Measurements from ENCODE around the gene PADI1.

Gene PADI1, protein sequence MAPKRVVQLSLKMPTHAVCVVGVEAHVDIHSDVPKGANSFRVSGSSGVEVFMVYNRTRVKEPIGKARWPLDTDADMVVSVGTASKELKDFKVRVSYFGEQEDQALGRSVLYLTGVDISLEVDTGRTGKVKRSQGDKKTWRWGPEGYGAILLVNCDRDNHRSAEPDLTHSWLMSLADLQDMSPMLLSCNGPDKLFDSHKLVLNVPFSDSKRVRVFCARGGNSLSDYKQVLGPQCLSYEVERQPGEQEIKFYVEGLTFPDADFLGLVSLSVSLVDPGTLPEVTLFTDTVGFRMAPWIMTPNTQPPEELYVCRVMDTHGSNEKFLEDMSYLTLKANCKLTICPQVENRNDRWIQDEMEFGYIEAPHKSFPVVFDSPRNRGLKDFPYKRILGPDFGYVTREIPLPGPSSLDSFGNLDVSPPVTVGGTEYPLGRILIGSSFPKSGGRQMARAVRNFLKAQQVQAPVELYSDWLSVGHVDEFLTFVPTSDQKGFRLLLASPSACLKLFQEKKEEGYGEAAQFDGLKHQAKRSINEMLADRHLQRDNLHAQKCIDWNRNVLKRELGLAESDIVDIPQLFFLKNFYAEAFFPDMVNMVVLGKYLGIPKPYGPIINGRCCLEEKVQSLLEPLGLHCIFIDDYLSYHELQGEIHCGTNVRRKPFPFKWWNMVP

GRCh38 chr1:17204546-17205440 is at the start of gene PADI1:
Gene PADI1, plus strand, starts transcription at chr1:17205128. Its CDS starts 90 bp downstream, at chr1:17205218.
- Histone ChIP-seq H2AFZ (ENCODE audit: low read length, unreplicated experiment) (no peak within 1 kb of the TSS), H3K79me2 (ENCODE audit: control insufficient read depth, insufficient read depth, low read length, unreplicated experiment) (no peaks in the 10 kb centered on the region), H3K4me1 (ENCODE audit: control insufficient read depth, insufficient read depth, low read length, unreplicated experiment) (peaks cover 18% of the 10 kb centered on the region)

GRCh38 chr1:17155257-17155920 is 49.5 kb upstream of the PADI1 start:
- Histone ChIP-seq H3K79me2 (ENCODE audit: control insufficient read depth, insufficient read depth, low read length, unreplicated experiment) (no peaks in the 10 kb centered on the region), H2AFZ (ENCODE audit: low read length, unreplicated experiment) (no peak overlapping the region), H3K27me3 (ENCODE audit: insufficient read depth, low read length) (no peaks in the 10 kb centered on the region), H3K27ac (ENCODE audit: low read depth, low read length) (no peak overlapping the region), H3K4me3 (ENCODE audit: low read depth, low read length) (no peak overlapping the region), H3K4me1 (ENCODE audit: control insufficient read depth, insufficient read depth, low read length, unreplicated experiment) (no peaks in the 10 kb centered on the region), H3K36me3 (ENCODE audit: insufficient read depth, low read length) (no peaks in the 10 kb centered on the region)

More at GRCh38 chr1:17204546-17205440, at the start of gene PADI1:
- no peaks in the 10 kb centered on the region for H3K27me3 ChIP-seq (ENCODE audit: insufficient read depth, low read length)
- no peak within 1 kb of the TSS for H3K4me3 ChIP-seq (ENCODE audit: low read depth, low read length)
- H3K36me3 ChIP-seq (ENCODE audit: insufficient read depth, low read length) = no peaks in the 10 kb centered on the region
- H3K27ac ChIP-seq (ENCODE audit: low read depth, low read length) = no peak within 1 kb of the TSS

- Histone ChIP-seq H2AFZ (ENCODE audit: low read length, unreplicated experiment) (no peak overlapping the region), H3K36me3 (ENCODE audit: insufficient read depth, low read length) (no peaks in the 10 kb centered on the region), H3K27ac (ENCODE audit: low read depth, low read length) (no peak overlapping the region), H3K4me3 (ENCODE audit: low read depth, low read length) (no peak overlapping the region), H3K79me2 (ENCODE audit: control insufficient read depth, insufficient read depth, low read length, unreplicated experiment) (no peaks in the 10 kb centered on the region), H3K27me3 (ENCODE audit: insufficient read depth, low read length) (no peaks in the 10 kb centered on the region), H3K4me1 (ENCODE audit: control insufficient read depth, insufficient read depth, low read length, unreplicated experiment) (no peaks in the 10 kb centered on the region)
Observed at GRCh38 chr1:17156108-17156507, 48.8 kb upstream of the PADI1 start.

DNA sequence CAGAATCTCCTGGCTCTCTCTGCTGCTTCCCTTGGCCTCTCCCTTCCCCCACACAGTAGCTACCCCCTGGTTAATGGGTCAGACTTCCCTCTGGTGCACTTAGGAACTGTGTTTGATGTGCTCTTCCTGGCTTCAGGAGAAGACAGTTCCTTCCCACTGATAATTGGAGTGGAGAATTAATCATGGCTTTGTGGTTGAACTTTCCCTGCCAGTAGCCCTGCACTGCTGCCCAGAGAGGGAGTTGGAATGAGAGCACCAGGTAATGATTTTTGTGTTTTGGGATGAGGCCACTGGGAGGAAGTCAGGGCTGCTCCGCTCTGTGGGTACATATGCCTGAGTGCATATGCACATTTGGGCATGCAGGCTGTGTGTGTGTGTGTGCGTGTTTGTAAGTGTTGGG is 46.0 kb upstream of the PADI1 start:
- Histone ChIP-seq H3K27me3 (ENCODE audit: insufficient read depth, low read length) (no peaks in the 10 kb centered on the region), H3K4me3 (ENCODE audit: low read depth, low read length) (no peak overlapping the region), H3K4me1 (ENCODE audit: control insufficient read depth, insufficient read depth, low read length, unreplicated experiment) (no peaks in the 10 kb centered on the region), H3K27ac (ENCODE audit: low read depth, low read length) (no peak overlapping the region), H3K36me3 (ENCODE audit: insufficient read depth, low read length) (no peaks in the 10 kb centered on the region), H3K79me2 (ENCODE audit: control insufficient read depth, insufficient read depth, low read length, unreplicated experiment) (no peaks in the 10 kb centered on the region), H2AFZ (ENCODE audit: low read length, unreplicated experiment) (no peak overlapping the region)

DNA sequence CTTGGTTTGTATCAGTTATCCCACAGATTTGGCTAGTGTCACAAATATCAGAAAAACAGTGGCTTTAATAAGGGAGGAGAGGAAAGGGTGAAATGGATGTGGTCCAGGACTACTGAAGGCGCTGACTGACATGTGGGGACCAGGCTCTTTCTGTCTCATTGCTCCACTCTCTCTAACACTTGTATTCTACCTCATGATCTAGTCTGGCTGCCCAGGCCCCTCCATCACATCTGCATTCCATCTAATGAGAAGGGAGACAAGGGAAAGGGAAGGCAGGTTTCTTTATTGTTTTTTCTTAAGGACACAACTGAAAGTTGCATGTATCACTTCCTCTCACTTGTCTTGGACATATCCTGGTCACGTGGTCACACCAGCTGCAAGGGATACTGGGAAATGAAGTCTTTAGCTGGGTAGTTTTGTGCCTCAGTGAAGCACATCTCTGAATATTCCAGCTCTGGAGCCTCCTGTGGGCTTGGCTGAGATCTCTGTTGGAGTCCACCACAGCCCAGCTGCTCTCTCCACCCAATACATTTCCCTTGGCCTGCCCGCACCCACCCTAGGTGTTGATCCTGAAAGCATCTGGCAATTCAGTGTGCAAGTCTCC is 43.7 kb upstream of the PADI1 start:
- Histone ChIP-seq H3K27ac (ENCODE audit: low read depth, low read length) (no peak overlapping the region), H3K4me3 (ENCODE audit: low read depth, low read length) (no peak overlapping the region), H3K36me3 (ENCODE audit: insufficient read depth, low read length) (no peaks in the 10 kb centered on the region), H3K27me3 (ENCODE audit: insufficient read depth, low read length) (no peaks in the 10 kb centered on the region), H2AFZ (ENCODE audit: low read length, unreplicated experiment) (no peak overlapping the region), H3K4me1 (ENCODE audit: control insufficient read depth, insufficient read depth, low read length, unreplicated experiment) (no peaks in the 10 kb centered on the region), H3K79me2 (ENCODE audit: control insufficient read depth, insufficient read depth, low read length, unreplicated experiment) (no peaks in the 10 kb centered on the region)

DNA sequence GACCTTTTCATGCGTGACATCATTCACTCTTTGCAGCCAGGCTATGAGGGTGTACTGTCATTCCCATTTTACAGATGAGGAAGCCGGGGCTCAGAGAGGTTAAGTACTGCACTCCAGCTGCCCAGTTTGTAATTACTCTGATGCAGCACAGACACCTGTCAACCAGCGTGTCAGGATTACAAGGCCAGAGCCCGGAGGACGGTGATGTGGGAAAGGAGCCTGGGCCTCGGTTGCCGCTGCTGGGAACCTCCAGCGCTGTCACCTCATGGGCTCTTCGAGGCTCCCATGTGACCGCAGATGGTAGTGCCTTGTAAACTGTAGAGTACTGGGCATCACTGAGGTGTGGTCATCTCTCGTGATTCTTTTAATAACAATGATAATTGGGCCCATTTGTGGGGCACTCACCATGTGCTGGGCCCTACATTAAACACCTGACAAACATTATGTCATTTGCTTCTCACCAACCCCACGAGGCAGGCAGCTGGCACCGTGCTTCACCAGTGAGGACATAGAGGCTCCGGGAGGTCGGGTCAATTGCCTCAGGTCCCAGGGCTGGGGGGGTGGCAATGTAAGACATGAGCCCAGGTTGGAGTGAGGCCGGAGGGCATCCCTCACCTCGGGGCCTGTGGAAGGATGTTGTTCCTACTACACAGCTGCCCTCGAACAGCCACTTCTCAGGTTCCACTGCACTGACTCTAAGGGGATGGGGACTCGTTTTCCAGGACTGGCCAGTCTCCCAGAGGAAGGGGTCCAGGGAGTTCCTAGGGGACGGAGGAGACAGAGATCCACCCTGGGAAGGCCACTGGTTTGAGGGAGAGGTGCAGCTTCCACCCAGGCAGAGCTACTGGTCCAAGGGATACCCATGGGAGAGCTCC is 42.8 kb upstream of the PADI1 start:
- Histone ChIP-seq H2AFZ (ENCODE audit: low read length, unreplicated experiment) (no peak overlapping the region), H3K4me1 (ENCODE audit: control insufficient read depth, insufficient read depth, low read length, unreplicated experiment) (no peaks in the 10 kb centered on the region), H3K27ac (ENCODE audit: low read depth, low read length) (no peak overlapping the region), H3K4me3 (ENCODE audit: low read depth, low read length) (no peak overlapping the region), H3K27me3 (ENCODE audit: insufficient read depth, low read length) (no peaks in the 10 kb centered on the region), H3K79me2 (ENCODE audit: control insufficient read depth, insufficient read depth, low read length, unreplicated experiment) (no peaks in the 10 kb centered on the region), H3K36me3 (ENCODE audit: insufficient read depth, low read length) (no peaks in the 10 kb centered on the region)

DNA sequence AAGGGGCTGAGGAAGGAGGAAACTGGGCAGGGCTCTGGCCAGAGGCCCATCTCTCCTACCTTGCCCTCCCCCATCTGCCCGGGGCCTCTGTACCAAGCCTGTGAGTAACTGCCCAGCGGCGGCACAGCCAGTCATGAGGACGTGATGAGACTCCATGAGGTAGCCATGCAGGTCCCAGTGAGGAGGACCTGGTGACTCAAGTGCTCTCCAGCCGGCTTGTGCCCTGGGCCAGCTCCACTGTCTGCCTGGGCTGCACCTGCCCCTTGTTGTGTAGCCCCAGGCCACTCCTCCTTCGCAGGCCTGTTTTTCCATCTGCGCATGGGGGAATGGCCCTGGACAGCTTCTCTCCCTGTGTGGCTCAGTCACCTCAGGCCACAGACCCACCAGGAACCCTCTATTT is 42.0 kb upstream of the PADI1 start:
- H3K27me3 ChIP-seq (ENCODE audit: insufficient read depth, low read length) = no peaks in the 10 kb centered on the region
- H3K4me3 ChIP-seq (ENCODE audit: low read depth, low read length) = no peak overlapping the region
- H3K4me1 ChIP-seq (ENCODE audit: control insufficient read depth, insufficient read depth, low read length, unreplicated experiment) = peaks cover 7% of the 10 kb centered on the region
- H2AFZ ChIP-seq (ENCODE audit: low read length, unreplicated experiment) = no peak overlapping the region
- H3K79me2 ChIP-seq (ENCODE audit: control insufficient read depth, insufficient read depth, low read length, unreplicated experiment) = no peaks in the 10 kb centered on the region
- H3K36me3 ChIP-seq (ENCODE audit: insufficient read depth, low read length) = no peaks in the 10 kb centered on the region
- H3K27ac ChIP-seq (ENCODE audit: low read depth, low read length) = no peak overlapping the region

DNA sequence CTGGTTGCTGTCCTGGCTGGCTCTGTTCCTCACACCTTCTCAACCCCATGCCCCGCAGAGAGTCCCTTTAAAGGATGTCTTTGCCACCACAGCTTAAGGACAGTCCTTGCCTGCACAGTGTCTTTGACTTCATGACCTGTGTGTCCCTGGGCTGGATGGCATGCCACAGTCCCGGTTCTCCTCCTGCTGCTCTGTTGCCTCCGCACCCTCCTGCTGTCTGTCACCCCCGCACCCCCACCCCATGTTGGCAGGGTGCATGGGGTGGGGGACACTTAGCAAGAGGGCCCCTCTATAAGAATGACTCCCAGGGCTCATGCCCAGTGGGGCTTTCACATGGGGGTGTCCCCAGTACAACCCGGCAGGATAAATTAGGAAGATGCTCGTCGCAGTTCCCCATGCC is 41.6 kb upstream of the PADI1 start:
- no peaks in the 10 kb centered on the region for H3K79me2 ChIP-seq (ENCODE audit: control insufficient read depth, insufficient read depth, low read length, unreplicated experiment)
- H3K27me3 ChIP-seq (ENCODE audit: insufficient read depth, low read length) = no peaks in the 10 kb centered on the region
- no peak overlapping the region for H2AFZ ChIP-seq (ENCODE audit: low read length, unreplicated experiment)

GRCh38 chr1:17163789-17164666 is 40.9 kb upstream of the PADI1 start:
- Histone ChIP-seq H3K27ac (ENCODE audit: low read depth, low read length) (no peak overlapping the region), H3K27me3 (ENCODE audit: insufficient read depth, low read length) (no peaks in the 10 kb centered on the region), H3K36me3 (ENCODE audit: insufficient read depth, low read length) (no peaks in the 10 kb centered on the region), H3K4me3 (ENCODE audit: low read depth, low read length) (no peak overlapping the region), H3K79me2 (ENCODE audit: control insufficient read depth, insufficient read depth, low read length, unreplicated experiment) (no peaks in the 10 kb centered on the region), H2AFZ (ENCODE audit: low read length, unreplicated experiment) (no peak overlapping the region), H3K4me1 (ENCODE audit: control insufficient read depth, insufficient read depth, low read length, unreplicated experiment) (peaks cover 15% of the 10 kb centered on the region)

More for the DNA sequence above, 41.6 kb upstream of the PADI1 start:
- Histone ChIP-seq H3K4me1 (ENCODE audit: control insufficient read depth, insufficient read depth, low read length, unreplicated experiment) (peaks cover 10% of the 10 kb centered on the region), H3K4me3 (ENCODE audit: low read depth, low read length) (no peak overlapping the region), H3K36me3 (ENCODE audit: insufficient read depth, low read length) (no peaks in the 10 kb centered on the region), H3K27ac (ENCODE audit: low read depth, low read length) (no peak overlapping the region)

Measured in ACC112 (cell line).